Measurements from ENCODE around the gene KAZN.

Gene KAZN

DNA sequence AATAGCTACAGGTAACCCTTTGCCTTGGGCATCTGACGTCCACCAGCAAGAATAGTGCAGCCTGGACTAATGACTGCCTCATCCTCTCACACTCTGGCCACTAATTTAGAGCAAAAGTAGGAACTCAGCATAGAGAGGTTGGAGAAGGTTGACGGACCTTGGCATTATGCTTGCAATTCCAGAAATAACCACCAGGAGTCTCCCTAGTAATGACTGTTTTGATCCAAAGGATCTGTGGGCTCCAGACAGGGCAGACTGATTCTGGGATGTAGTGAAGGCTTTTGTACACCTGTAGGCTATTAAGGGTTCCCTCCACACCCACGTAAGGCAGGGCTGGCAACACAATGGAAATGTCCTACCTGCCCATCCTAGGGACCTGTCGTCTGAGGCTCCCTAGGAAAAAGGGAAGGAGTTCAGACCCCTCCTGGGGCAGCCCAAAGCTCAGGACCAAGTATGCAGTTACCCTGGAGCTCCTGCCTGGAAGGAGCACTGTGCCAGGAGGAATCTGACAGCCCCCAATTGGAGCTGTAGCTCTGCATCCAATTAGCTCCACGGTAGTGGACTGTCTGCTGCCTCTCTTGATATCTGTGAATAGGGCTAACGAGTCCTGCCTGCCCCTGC lies 464.1 kb downstream of the KAZN start:
- peak; percentile 36 for DNase-seq (ENCODE audit: low read depth)

DNA sequence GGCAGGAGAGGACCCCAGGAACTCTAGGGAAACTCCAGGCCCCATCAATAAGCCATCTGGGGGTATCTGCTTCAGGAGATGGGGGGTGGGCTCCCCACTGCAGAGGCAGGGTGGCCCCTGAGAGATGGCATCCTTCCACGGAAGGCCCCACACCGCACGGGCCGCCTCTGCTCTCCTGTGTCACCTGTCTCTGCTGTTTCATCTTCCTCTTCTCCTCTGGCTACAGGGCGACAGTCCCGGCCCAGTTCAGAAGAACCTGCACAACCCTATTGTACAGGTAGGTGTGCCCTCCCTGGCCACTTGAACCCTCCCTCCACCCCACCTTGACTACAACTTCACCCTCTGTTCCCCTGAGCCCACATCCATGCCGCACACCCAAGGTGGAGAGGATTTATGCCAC lies 464.9 kb downstream of the KAZN start:
- no peak for DNase-seq (ENCODE audit: low read depth)

DNA sequence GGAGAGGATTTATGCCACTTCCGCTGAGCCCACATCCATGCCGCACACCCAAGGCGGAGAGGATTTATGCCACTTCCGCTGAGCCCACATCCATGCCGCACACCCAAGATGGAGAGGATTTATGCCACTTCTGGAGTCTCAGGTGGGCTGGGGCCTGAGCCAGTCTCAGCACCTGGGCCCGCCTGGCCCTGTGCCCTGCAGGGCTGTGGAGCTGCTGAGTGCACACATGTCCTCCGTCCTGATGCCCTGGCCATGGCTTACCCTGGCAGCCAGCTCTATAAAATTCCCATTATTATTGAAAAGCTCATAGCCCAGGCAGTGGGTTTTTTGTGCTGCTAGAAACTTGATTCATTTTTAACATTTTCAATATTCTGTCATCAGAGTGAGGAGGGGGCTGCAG lies 465.3 kb downstream of the KAZN start:
- DNase-seq (ENCODE audit: low read depth) = no peak

DNA sequence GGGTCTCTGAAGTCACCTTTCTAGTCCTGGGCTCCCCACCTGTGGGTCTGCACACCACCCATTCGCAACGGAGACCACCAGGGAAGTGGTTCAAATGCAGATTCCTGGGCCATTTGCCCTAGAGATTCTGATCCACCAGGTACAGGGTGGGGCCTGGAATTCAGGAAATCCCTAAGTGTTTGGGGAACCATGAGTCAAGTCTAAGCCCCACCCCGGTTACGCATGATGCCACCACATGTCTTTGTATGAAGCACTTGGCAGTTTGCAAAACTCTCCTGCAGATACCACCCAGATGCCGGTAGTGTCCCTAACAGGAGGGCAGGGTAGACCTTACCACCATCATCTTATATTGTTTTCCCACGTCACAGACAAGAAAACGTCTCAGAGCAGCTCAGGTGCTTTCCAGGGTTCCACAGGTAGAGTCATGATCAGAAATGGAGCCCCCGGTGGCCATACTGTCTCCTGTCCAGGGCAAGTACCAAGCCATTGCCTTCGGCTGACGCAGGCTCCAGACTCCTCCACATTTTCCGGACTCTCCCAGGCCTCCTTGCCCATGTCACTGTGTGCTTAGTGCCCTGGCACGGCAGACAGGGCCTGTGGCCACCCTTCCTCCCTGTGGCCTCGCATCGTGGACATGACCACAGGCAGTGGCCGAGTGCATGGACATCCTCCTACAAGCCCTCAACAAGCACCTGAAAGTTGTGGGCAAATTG lies 465.9 kb downstream of the KAZN start:
- DNase-seq (ENCODE audit: low read depth) = no peak

DNA sequence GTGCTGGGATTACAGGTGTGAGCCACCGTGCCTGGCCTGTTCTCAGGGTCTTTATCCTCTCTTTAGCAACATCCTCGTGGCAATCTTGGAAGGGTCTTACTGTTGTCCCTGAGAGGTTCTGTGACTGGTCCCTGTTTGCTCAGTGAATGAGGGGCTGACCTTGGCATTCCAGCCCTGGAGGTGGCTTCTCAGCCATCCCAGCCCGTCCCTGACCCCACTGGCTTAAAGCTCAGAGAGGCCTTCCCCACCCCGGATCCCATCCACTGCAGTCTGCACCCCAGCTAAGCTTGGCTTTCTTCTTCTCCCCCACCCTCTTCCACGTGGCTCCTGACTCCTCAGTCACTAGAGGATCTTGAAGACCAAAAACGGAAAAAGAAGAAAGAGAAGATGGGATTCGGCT lies 466.8 kb downstream of the KAZN start:
- no peak for DNase-seq (ENCODE audit: low read depth)

DNA sequence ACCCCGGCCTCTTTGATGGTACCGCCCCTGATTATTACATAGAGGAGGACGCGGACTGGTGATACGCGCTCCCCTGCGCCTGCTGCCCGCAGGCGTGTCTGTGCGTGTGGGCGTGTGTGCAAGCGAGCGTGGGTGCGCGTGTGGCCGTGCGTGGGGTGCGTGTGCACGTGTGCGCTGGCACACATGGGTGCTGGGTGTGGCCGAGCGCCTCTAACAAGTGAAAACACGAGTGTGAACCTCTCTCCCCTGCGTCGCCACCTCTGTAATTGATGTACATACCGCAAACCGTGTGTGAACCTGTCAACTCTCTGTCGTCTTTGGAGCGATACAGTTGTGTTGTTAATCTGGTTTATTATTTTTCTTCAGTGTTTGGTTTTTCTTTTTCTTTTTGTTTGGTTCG lies 467.3 kb downstream of the KAZN start:
- DNase-seq (ENCODE audit: low read depth) = no peak

DNA sequence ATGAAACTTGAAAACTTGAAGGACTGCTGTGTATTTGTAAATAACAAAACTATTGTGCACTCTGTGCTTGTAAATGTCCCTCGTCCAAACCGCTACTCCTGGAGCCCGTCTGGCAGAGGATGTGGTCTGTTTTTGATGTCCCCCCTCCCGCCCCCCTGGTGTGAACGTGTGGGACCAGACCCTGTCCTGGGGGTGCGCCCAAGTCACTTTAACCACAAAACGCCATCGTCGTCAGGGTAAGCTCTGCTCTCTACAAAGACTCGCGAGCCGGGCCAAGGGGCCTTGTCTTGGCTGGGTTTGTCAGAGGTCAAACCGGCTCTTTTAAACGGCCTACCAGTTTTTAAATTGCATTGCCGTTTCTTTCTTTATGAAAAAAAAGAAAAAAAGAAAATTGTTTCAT lies 467.7 kb downstream of the KAZN start:
- peak; percentile 7 for DNase-seq (ENCODE audit: low read depth)

DNA sequence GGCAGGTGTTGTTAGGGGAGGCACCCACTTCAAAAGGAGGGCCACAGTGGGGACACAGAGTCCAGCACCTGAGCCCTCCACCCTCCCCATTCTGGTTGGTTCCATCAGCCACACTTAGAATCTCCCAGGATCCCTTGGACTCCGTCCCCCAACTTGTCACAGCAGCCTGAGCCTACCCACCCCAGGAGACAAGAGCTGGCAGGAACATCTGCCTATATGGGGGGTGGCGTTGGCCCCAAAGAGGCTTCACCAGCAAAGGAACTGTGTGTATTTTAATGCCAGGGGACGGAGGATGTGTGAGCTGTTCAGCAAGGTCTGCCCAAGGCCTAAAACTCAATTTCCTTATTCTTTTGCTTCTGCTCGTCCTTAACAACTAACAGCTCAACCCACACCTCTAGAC lies 468.7 kb downstream of the KAZN start:
- no peak for DNase-seq (ENCODE audit: low read depth)

DNA sequence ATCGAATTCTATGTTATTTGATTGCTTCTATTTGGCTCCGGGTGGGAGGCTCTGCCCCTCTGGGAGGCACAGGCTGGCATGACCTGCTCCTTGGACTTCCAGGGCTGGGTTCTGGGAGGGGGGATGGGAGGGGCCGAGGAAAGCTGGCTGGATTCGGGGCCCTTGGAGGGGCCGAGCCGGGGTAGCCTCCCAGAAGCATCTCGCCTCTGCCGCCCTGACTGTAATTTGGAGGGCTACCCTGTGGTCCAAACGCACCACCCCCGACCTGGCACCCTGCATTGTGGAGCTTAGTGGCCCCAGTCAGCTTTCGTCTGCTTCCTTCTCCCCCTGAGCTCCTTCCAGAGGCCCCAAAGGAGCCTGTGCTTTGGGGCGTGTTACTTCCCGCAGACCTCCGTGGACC lies 469.7 kb downstream of the KAZN start:
- DNase-seq (ENCODE audit: low read depth) = no peak

DNA sequence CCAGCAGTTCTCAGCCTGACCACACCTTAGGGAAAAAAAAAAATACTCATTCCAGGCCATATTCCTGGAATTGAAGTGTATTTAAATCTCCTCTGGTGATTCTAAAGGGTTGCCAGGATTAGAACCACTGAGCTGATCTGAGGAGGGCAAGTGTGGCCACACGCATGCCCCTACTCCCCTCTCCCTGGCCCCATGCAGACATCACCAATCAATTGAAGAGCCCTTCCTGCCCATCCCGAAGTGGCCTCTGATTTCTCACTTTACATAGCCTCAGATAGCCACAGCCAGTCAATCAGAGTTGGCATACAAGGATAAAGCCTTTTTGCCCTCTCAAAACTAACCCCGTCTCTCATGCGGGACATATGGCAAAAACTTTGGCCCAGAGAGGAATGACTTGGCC lies 470.5 kb downstream of the KAZN start:
- DNase-seq (ENCODE audit: low read depth) = no peak

DNA sequence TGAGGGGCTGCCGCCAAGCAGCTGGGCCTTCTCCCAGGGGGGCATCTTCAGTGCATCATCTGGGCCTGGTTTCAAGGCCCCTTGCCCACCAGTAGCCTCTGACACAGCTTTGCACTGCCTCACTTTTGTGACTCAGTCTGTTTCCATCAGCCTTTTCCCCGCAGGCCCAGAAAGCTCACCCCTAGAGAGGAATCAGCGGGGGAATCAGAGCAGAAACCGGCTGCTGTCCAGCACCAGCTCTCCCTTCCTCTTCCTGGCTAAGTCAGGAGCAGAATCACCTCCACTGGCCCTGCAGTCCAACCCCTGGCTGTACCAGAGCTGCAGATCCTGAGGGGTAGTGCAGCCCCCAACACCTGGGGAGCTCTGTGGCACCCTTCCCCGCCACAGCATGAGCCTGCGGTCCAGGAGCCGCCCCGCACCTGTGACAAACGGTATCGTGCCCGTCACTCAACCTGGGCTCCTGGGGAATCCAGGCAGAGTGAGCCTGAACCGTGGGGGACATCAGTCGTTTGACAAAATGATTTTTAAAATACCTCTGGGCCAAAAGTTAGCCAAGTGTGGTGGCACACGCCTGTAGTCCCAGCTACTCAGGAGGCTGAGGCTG lies 471.8 kb downstream of the KAZN start:
- DNase-seq (ENCODE audit: low read depth) = no peak

DNA sequence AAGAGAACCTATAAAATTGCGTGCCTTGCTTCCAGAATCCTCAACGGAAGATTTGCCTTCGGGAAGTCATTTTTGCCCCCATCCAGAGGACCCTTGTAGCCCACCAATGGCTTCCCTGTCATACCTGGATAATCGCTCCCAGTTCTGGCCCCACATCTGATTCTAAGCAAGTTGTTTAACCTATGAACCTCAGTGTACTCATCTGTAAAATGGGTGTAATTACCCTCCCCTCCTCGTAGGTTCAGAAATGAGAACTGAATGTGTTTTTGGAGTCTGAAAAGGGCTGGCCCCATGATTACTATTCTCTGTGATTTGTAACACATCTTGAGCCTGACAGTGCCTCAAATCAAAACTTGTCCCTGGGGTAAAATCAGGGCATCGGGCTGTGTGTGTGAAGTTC lies 473.5 kb downstream of the KAZN start:
- no peak for DNase-seq (ENCODE audit: low read depth)

DNA sequence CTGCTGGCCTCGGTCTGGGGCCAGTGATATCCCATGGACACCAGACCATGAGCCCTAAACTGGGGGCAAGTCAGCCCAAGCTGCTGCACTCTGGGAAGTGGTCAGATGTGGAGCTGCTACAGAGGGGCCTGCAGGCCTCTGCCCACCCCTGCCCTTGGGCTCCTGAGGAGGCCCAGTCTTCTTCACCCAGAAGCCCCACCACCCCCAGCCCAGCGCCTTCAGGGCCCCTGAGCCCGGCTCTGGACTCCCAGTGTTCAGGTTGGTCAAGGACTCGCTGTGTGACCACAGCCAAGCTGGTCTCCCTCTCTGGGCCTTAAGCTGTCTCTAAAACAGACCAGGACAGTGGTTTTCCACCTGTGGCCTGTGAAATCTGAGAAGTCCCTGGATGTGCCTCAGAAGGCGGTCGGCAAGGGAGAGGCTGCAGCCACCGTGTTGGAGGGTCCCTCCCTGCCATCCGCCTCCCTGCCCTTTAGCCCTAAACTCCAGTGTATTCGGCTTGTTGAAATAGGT lies 475.4 kb downstream of the KAZN start:
- DNase-seq (ENCODE audit: low read depth) = no peak

DNA sequence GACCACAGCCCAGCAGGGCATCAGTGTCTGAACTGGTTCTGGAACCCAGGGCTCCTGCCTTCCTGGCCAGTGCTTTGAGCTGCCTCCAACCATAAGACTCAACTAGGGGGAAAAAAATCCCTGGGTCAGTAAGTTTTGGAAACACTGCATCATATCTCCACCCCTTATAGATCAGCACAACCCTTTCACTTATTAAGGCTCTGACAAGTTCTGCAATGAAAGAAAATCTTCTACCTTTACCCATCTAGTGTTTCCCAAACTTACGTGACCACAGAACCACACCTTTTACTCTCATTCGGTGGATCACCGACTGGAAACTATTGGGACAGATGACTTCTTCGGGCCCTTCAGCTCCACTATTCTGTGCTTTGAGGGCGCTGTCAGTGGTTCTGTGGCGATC lies 476.7 kb downstream of the KAZN start:
- DNase-seq (ENCODE audit: low read depth) = no peak

DNA sequence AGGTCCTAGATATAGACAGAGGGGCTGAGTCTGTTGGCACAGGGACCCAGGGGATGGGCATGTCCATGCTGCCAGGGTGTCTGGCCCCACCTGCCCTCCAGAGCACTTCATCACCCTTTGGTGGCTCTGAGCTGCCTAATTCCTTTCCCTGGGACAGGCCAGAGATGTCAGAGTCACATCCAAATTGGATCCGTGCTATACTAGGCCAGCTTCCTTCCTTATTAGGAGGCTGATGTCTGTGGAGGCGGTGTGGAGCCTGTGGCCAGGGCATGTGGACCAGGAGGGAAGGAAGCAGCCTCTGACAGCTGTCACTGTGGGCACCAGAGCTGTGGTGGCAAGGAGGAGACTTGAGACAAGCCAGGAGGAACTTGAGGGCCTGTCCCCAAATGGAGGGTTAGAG lies 477.3 kb downstream of the KAZN start:
- DNase-seq (ENCODE audit: low read depth) = peak; percentile 27

DNA sequence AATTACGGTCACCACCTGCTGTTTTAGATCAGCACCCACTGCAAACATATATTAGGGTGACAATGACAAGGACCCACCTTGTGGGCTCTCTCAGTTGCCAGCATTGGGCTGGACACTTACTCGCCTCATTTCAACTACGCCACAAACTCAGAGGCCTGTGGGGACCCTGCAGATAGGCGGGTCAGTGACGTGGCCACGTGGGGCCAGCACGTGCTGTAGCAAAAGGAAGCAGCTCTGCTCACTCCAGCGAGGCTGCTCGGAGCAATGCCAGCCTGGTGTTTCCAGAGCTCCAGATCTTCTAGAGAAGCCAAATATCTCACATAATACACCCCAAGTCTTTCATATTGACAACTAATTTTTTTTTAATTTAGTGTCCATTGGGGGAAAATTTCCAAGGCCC lies 478.3 kb downstream of the KAZN start:
- DNase-seq (ENCODE audit: low read depth) = no peak

DNA sequence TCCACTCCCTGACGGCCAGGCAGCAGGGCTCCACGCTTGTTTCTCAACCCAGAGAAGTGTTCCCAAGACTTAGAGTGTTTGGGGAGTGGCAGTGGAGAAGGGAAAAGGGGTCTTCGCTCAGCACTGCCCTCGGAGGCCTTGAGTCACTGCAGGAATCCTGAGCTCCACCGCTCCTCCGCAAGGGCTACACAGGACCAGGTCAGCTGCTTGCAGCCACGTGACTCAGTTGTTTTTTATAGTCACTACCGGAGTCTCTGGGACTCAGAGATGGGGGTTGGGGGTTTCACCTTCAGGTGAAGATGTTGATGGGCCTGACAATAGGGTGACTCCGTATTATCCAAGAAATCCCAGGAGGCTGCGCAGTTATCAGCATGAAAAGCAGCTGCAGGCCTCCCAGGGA lies 478.9 kb downstream of the KAZN start:
- DNase-seq (ENCODE audit: low read depth) = no peak

DNA sequence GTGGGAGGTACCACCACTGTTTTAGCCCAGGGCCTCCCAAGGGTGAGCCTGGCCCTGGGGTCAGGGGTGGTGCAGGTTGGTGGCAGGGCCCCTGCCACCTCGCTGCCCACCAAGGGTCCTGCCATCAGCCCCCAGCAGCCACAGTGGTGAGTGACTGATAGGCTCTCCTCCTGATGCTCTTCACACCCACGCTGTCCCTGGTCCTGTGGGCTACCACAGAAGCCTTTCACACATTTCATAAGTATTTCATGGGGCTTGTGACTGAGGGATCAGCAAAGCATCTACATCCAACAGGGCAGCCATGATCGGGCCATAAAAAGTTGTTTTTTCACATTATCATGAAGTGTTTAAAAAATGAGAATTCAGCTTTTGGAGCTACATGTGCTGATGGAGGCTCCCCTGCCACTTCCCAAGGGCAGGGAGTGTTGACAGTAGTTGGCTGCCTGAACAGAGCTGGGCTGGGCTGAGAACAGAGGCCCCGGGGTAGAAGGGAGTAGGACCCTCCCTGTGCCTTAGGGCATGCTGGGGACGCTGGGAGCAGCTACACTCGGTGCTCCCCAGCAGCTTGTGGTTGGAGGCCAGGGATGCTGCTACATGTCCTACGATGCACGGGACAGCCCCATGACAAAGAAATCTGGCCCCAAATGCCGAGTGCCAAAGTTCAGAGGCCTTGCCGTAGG lies 482.0 kb downstream of the KAZN start:
- no peak for DNase-seq (ENCODE audit: low read depth)

DNA sequence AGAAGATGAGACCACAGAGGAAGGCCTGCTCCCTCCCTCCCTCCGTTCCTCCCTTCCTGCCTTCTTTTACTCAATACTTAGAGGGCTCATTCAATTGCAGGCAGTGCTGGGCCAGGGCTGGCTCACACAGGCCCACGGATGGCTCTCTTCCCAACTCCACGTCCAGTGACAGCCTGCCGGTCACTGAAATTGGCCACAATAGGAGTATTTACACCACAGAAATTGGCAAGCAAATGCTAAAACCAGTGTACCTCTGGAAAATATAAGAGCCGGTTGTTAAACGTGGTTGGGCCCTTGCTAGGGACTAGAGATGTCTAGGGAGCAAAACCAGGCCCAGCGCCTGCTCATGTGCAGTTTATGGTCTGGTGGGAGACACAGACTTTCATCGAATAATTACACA lies 482.6 kb downstream of the KAZN start:
- DNase-seq (ENCODE audit: low read depth) = no peak

DNA sequence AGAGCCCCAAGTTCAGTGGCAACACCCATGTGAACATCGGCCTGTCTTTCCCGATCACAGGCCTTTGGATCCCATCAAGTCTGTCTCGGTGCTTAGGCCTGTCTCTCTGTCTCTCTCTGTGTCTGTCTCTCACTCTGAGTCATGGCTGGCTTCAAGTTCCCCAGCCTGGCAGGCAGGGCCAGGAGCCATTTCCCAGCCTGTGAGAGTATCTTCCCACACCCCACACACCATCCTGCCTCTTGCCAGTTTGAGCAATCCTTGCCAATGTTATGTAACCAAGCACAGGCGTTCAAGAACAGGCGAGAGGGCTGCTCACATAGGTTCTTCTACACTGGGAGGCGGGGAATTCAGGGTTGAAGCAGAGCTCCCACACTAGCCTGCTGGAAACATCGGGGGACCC lies 485.1 kb downstream of the KAZN start:
- DNase-seq (ENCODE audit: low read depth) = no peak

DNA sequence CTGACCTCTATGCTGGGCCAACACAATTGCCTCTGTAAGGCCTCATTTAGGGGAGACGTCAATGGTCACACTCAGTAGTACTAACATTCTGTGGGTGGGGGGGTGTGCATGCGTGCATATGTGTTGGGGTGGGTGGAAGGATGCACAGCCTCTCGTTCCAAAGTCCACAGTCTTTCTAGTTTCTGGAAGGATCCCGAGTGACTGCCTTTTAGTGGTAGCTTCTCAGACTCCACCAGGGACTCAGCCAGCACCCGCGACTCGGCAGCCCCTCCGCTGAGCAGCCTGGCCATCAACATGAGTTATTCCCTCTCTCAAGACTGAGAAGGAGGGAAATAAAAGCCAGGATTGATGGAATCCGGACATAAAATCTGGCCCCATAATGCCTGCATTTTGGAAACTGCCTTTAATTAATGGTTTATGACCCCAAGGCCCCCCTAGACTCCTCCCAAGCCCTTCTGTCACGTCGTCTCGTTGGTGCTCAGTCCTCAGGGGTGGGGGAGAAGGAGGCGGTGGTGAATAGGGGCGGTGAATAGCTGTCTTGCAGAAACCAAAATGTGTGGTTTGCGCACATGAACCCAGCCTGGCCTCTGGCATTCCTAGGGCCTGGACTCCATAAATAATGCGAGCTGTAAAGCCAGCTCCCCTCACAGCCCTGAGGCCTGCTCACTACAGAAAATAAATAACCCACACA lies 489.9 kb downstream of the KAZN start:
- DNase-seq (ENCODE audit: low read depth) = no peak

DNA sequence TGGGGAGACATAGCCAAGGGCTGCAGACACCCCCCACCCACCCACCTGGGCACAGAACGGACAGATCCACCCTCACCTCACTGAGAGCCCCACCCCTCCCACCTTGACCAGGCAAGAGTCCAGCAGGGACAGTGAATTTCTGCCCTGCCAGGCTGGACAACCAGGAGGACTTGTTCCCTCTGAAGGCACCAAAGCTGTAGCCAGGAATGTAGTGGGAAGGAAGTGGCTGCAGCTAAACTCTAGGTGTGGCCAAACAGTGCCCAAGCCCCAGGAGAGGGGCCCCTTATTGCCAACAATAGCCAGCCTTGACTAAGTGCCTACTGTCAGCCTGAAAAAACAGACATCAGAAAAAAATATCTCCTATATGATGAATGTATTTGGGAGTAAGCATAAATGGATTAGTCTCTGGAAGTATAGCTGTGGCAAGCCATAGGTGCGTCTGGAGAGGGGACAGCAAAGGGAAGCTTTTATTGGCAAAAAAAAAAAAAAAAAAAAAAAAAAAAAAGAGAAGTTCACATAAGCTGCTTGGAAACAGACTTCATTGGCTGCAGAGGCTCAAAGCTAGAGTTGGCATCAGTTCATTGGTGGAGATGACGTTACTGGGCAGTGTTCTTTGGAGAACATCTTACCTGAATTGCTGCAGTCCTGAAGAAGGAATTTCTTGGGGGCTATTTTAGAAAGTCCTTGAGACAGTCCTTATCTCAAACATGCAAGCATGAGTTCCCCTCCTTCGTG lies 490.9 kb downstream of the KAZN start:
- no peak for DNase-seq (ENCODE audit: low read depth)

Data from CMK (cell line).